Skin epidermis (tissue), 12 donors: ENCODE measurements around the gene TBC1D30.
"Not testable (repeated sequence)": the region's sequence is repeated elsewhere in the genome, so short reads cannot be mapped to it uniquely, and the experiment has no call there.

Source experiments
- H3K27ac ChIP-seq, 21 experiments: fragments of 200-600 bp; sonication (generic) in 11 of 21; one replicate each; pipeline ENCODE4 v1.5.0; 2020; ENCODE audit warnings: mild to moderate bottlenecking in 3 of 21, inconsistent platforms in 2 of 21, moderate library complexity in 2 of 21
- H3K4me3 ChIP-seq, 7 experiments: fragments of 200-600 bp; sonication (generic) in 2 of 7; one replicate each; pipeline ENCODE4 v1.5.0; 2020; ENCODE audit warnings: inconsistent platforms in 2 of 7, mild to moderate bottlenecking in 2 of 7, moderate library complexity in 1 of 7

TBC1D30 gene

DNA sequence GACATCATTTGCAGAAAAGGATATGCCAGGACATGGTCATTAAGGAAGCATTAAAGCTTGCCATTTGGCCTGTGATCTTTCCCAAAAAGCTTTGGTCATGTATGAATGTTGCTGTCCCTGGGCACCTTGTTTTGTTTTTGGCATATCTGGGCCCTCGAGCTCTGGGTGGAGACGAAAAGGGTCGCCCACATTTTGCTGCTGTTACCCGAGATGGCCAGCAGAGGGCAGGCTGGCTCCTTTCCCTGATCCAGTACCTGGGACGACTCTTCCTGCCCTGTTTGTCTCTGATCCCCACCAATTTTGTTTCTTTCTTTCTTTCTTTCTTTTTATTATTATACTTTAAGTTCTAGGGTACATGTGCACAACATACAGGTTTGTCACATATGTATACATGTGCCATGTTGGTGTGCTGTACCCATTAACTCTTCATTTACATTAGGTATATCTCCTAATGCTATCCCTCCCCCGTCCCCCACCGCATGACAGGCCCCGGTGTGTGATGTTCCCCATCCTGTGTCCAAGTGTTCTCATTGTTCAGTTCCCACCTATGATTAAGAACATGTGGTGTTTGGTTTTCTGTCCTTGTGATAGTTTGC lies 22.2 kb upstream of the TBC1D30 start:
- H3K27ac ChIP-seq, H3K4me3 ChIP-seq: not testable (repeated sequence)

DNA sequence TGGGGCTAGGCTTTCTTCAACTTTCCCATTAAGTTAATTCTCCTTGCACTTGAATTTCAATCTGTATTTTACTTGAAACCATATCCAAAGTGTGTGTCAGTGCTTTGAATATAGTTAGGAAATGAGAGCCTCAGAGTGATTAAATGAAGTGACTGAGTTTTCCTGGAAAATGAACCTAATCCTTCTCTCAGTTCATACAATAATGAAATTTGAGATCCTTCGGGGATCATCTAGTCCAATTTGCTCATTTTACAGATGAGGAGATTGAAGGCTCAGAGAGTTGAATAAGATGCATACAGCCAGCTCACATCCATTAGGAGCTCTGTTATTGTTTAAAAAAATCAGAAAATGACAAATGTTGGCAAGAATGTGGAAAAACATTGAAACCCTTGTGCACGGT lies 18.3 kb upstream of the TBC1D30 start:
- no peak overlapping the region for H3K27ac ChIP-seq
- no peak overlapping the region for H3K4me3 ChIP-seq

DNA sequence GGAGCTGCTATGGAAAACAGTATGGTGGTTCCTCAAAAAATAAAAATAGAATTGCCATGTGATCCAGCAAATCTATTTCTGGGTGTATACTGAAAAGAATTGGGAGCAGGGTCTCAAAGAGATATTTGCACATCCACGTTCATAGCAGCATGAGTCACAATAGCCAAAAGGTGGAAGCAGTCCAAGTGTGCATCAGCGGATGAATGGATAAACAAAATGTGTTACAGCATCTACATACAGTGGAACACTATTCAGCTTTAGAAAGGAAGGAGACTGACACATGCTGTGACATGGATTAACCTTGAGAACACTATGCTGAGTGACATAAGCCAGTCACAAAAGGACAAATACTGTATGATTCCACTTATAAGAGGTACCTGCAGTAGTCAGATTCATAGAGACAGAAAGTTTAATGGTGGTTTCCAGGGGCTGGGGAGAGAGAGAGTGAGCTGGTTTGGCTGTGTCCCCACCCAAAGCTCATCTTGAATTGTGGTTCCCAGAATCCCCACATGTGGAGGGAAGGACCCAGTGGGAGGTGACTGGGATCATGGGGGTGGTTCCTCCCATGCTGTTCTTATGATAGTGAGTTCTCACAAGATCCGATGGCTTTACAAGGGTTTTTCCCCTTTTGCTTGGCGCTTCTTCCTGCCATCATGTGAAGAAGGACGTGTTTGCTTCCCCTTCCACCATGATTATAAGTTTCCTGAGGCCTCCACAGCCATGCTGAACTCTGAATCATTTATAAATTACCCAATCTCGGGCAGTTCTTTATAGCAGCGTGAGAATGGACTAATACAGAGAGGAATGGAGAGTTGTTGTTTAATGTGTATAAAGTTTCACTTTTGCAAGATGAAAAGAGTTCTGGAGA lies 17.6 kb upstream of the TBC1D30 start:
- Histone ChIP-seq H3K4me3 (no peak overlapping the region), H3K27ac (no peak overlapping the region)

DNA sequence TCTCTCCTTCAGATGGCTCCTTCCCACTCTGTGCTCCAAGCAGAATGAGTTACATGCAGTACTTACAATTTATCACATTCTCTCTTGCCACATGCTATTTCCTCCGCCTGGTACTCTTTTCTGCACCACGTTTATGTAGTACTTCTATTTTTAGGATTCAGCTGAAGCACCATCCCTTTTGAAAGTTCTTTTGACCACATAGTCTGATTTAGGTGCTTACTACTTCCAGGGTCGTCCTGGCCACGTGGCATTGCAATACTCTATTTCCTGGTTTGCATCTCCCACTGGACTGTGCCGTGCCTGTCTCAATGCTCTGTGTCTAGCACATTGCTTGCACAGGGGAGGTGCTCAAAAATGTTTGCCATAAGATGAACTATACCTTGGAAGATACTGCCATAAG lies 16.3 kb upstream of the TBC1D30 start:
- H3K27ac ChIP-seq = no peak overlapping the region
- no peak overlapping the region for H3K4me3 ChIP-seq

DNA sequence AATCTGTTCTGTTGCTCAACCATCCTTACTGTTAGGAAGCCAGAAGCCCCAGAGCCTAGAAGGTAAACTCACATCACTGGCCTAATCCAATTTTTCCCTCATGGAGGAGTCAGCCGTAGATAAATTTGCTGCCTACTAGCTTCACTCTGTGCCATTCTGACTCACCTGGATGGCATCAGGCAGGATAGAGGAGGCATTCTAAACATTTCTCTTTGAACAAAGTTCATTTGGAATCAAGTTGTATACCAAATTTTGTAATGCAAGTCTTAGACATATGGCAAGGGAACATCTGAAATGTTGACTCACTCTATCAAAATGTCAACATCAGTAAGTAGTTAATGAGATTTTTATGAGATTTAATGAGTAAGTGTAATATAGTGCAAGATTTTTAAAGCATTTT lies 13.6 kb upstream of the TBC1D30 start:
- no peak overlapping the region for H3K4me3 ChIP-seq
- H3K27ac ChIP-seq = no peak overlapping the region

DNA sequence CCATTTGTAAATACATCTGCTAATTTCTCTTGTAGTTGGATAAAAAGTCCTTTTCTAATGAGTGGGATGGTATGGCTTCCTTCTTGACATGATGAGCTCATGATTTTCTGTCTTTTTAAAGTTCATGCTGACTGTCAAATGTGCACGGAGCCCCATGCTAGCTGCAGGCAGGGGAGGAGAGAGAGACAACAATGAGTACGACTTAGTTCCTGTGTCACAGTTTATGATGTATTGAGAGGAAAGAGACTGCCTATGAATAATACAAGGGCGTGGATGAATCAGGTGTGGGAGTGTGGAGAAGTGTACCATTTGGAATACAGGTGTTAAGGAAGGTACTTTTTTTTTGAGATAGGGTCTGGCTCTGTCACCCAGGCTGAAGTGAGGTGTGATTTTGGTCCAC lies 10.7 kb upstream of the TBC1D30 start:
- no peak overlapping the region for H3K4me3 ChIP-seq
- H3K27ac ChIP-seq = no peak overlapping the region

DNA sequence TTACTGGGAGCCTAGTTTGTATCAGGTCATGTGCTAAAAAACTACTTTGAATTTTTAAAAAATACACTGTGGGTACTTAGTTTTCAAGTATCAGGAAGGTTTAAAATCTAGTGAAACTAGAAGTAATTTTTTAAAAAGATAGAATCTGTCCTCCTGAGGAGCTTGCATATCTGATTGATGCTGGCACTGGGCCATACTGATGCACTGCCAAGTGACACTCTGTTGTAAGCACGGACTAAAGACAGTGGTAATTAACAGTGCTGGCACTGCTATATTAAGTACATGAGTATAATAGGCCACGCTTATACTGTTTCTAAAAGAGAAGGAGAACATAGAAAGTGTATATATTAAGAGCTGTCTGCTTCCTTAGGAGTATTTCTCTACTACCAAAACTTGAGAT lies 10.0 kb upstream of the TBC1D30 start:
- Histone ChIP-seq H3K4me3 (no peak overlapping the region), H3K27ac (no peak overlapping the region)

DNA sequence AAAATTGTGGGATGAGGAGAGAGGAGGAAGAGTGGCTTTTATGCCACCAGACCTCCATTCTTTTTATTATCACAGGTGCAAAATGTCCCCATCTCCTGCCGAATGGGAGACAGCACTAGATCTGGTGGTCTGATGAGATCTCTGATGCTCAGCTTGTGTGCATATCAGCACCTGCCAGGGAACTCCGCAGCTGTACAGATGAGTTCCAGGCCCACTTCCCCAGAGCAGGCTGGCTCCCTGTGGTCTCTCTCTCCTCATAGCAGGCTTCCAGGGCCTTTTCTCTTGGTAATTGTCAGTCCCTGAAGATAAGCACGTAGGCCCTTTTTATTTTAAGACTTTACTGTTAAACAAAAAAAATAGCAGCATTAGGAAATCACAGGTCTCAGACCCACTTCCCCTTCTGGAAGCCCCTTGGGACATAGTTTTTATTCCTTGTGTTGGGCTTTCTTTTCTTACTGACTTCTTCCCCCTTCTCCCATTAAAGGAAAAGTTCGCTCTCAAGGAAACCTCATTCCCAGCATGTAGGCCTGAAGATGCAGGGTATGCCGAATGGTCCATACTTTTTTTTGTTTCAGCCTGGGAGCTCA lies 4.5 kb upstream of the TBC1D30 start:
- Histone ChIP-seq H3K4me3 (no peak overlapping the region), H3K27ac (no peak overlapping the region)

DNA sequence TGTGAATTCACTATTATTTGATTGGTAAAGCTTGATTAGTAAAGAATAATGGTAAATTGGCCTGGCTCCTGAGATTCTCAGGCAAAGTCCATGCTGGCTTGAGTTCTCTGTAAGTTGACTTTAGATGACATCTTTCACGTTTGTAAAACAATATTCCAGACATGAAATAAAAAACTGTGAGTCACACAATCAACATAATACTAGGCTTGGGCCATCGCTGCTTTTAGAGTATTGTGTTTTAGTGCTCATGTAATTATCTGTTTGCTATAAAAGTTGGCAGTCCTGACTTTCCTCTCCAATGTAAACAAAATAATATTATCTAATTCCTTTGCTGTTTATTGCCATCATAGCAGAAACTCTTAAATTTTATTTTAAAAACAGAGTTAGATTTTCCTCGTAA lies 3.9 kb upstream of the TBC1D30 start:
- H3K4me3 ChIP-seq = no peak overlapping the region

DNA sequence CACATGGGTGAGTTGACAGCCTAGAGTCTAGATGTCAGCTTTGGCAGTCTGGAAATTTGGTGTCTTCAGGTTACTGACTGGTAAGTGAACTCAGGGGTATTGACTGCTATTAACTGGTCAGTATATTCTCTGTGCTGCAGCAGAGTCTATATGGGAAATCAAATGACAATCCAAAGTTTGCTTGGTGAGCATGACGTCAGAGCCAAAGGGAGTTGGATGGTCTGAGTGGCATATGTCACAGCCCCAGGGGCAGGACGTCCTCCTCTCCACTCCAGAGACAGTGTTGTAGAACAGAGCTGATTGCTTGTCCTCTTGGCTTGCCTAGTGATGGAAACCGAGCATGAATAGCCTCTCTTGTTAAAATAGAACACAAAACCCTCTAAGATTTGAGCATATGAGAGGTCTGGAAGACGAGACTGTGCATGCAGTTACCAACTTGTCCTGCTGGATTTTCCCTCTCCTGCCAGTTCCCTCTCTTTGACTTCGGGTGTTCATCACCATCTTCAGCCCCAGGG lies 3.3 kb upstream of the TBC1D30 start:
- Histone ChIP-seq H3K4me3 (no peak overlapping the region), H3K27ac (no peak overlapping the region)

More for the DNA sequence above, 3.9 kb upstream of the TBC1D30 start:
- no peak overlapping the region for H3K27ac ChIP-seq

DNA sequence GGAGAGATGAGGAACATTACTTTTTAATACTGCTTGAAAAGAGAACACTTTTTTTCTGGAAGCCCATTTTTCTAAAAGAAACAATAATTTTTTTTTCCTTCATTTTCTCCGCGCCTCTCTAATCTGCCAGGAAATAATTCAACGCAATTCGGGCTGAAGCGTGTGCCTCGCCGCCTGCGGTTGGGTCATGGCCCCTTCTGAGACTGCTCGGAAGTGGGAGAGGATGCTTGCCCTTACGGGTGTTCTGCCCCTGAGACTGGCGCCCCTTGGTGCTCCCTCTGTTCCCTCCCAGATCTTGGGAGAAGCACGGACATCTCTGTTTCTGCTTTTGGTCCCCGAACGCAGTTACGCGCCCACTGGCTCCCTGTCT lies 332 bp upstream of the TBC1D30 start:
- H3K4me3 ChIP-seq = peak overlapping the region; percentile 3 to 31 (median 19)

DNA sequence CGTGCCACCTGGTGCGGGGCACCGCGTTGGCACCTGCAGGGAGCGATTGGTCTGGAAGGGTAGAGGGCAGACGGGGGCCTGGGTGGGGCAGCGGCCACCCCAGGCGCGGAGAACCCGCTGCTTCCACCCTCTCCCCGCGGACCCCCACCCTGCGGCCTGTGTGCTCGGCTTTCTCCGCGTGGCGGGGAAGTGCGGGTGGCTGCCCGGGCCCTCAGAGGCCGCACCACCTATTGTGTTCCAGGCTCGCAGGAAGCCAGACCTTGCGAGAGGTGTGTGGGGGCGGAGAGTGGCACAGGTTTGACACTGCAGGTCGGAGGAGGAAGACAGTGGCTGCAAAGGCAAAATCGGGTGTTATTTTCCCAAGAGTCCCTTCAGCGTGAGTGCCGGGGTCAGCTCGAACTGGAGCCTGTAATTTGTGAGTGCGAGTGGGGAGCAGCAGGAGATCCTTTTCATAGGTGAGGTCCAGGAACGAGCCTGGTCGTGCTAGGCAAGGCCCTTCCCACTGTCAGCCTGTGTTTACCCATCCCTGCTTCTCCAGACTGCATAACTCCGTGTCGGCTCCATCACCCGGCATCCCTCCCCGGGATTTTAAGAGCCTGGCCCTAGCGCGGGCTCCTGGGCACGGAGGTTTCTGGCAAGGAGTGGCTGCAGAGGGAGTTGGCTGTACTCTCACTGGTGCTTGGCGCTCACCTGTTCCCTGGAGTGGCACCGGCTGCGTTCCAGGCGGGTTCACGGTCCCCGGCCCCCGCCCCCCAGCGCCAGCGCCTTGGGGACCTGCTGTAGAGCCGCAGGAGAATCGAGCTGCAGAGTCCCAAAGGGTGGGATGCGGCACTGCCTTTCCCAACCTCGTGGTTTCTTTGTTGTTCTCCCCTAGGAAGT lies 935 bp downstream of the TBC1D30 start:
- H3K4me3 ChIP-seq = peak overlapping the region in 5 of 7 experiments; percentile 8 to 31 (median 28)

More for the DNA sequence above, 332 bp upstream of the TBC1D30 start:
- H3K27ac ChIP-seq = no peak overlapping the region

DNA sequence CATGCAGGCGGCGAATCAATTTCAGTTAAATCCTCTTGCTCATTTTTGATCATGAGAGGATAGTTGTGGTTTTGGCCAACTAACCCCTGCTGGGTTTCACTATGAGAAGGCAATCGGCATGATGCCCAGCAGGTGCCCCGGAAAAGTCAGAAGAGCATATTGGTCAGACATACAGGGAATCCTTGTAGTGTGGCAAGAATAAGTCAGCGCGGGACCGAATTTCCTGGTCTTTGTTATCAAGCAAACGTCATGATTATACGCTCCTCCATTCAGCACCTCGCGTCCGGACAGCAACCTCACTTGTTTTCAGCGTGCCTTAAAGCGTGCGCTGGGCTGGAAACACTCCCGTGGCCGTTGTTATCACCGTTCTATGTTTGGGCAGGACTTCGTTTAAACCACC lies 1.8 kb downstream of the TBC1D30 start:
- Histone ChIP-seq H3K4me3 (no peak overlapping the region), H3K27ac (no peak overlapping the region)

More for the DNA sequence above, 935 bp downstream of the TBC1D30 start:
- no peak overlapping the region for H3K27ac ChIP-seq

DNA sequence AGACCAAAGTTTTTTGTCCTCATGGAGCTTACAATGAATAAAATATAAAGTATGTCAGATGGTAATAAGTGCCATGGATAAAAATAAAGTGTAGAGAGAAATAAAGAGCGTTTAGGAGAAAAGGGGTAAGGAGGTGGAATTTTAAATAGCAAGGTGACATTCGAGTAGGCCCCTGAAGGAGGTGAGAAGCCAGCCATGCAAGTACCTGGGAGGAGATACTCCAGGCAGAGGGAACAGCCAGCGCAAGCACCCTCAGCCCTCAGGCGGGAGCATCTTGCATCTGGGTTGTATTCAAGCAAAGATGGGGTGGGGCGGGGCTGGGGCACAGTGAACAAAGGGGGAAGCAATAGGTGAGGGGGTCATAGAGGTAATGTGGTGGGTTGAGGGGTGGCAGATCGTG lies 4.3 kb downstream of the TBC1D30 start:
- no peak overlapping the region for H3K4me3 ChIP-seq
- no peak overlapping the region for H3K27ac ChIP-seq

DNA sequence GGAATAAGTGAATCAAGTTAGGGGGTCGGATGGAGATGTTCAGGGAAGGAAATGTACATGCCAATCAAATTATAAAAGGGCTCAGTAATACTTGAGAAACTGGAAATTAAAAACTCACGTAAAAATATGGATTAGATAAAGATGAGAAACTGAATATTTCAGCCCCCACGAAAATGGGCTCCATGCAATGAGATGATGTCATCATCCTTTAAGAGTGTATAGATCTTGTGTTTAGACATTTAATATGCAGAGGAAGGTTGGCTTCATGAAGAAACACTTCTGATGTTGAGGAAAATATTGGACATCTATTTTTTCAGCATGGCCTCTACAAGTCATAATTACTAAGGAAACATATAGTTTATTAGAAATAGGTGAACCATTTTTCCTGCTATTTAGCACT lies 9.5 kb downstream of the TBC1D30 start:
- H3K27ac ChIP-seq = no peak overlapping the region
- no peak overlapping the region for H3K4me3 ChIP-seq

DNA sequence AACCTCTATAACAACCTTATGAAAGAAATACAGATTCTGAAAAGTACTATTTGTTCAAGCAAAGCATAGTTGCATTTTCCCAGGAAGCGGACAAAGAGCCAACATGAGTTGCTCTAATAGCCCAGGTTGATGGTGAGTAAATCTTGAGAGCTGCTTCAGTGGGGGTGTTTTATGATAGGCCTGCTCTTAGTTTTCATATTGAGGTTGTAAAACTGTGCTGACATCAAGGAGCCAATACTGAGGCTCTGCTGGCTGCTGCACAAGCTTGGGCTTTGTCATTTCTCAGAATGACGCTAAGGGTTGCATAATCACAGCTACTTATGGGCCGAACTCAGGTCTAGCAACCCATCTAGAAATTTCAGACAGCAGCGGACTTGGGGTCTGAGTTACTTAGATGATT lies 11.5 kb downstream of the TBC1D30 start:
- no peak overlapping the region for H3K4me3 ChIP-seq
- no peak overlapping the region for H3K27ac ChIP-seq

DNA sequence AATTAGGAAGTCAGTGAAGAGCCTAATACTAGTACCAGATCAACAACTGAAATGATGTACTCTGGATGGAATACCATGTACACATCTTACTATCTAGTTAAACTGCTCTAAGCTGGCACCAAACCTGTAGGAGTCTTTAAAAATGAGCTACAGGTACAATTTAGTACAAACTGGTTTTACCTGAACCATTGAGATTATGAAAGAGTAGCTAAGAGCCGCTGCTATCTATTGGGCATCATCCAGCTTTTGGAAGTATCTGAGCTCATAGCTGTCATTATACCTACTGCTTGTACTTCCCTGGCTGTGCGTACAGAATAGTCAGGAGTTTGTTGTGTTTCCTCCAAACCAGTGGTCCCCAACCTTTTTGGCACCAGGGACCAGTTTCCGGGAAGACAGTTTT lies 12.4 kb downstream of the TBC1D30 start:
- H3K27ac ChIP-seq = no peak overlapping the region
- no peak overlapping the region for H3K4me3 ChIP-seq

DNA sequence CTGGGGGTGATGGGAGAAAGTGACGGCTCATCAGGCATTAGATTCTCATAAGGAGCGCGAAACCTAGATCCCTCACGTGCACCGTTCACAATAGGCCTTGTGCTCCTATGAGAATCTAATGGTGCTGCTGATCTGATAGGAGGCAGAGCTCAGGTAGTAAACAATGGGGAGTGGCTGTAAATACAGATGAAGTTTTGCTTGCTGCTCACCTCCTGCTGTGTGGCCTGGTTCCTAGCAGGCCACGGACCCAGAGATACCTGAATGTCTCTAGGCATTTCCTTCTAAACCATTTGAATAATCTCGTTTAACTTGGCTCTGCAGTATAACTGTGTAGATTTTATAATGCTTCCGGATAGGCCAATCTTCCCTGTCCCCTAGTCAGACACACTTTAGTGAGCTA lies 13.0 kb downstream of the TBC1D30 start:
- H3K27ac ChIP-seq = no peak overlapping the region
- no peak overlapping the region for H3K4me3 ChIP-seq

DNA sequence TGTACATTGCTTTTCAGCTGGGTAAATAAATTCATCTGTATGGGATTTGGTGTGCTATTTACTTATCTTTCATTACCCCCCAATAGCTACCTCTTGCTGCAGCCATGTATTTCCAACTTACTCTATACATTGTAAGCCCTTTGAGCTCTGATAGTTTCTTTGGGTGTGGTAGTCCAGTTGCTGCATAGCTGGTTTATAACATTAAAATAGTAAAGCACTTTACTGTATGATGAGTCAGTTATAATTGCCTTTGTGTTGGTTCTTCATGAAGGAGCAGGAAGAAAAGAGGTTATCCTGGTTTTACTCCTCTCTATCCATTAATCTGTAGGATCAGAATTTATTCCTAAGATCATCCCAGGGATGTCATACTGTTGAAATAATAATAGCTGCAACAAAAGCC lies 15.7 kb downstream of the TBC1D30 start:
- H3K4me3 ChIP-seq = no peak overlapping the region
- no peak overlapping the region for H3K27ac ChIP-seq
